Hippocampal formation (tissue), 2 donors: ENCODE data around the gene BMP5.

Source experiments
- DNase-seq, 2 donors: peaks; one replicate each; lab custom pipeline; 2025; lab: John Stamatoyannopoulos, UW

The BMP5 gene

DNA sequence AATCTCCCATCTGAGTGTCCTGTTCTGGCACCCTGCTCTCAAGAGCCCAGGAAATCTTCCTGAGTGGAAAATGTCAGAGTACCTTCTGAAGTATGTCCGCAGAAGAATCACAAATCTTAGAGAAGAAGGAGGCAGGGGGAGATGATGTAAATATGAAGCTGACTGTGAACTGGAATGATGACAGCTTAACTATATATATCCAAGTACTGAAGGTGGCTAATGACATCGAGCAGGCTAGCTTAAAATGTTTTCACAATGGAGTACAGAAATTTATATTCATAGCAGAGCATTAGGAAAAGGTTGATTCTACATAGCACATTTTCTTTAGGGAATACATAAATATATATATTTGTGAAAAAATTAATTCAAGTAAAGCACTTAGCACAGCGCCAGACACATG, 64.3 kb downstream of the BMP5 start:
- DNase-seq, result no peak

DNA sequence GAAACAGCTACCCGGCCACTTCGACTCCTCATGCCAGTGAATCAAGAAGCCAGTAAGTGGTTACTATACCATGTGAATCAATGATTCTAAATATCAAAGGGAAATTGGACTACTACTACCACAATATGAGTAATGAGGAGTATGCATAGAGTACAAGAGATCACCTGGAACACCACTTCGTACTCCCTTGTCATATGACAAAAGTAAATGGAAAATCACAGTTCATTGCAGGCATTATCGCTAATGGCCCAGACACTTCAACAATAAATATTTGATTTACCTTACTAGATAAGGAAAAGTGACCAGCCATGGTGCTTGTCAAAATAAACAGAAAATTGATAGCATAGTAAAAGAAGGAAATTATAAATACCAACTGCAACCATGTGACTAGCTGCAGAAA, 73.1 kb downstream of the BMP5 start:
- no peak for DNase-seq

DNA sequence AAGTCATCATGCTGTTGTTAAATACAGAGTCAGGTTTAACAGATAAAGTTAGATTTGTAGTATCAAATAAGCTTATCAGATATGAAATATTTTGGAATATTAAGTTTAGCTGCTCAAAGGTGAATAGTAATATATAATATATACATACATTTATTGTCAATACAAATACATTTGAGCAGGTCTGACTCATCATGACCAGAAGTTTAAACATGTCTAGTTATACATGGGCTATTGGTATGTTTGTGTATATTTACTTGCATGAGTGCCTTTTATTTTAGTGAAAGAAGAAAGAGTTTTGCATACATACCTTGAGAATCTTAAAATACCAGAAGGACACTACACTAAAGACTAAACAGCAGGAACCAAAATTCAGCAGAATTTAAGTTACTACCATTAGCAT, 76.8 kb downstream of the BMP5 start:
- DNase-seq, result no peak

DNA sequence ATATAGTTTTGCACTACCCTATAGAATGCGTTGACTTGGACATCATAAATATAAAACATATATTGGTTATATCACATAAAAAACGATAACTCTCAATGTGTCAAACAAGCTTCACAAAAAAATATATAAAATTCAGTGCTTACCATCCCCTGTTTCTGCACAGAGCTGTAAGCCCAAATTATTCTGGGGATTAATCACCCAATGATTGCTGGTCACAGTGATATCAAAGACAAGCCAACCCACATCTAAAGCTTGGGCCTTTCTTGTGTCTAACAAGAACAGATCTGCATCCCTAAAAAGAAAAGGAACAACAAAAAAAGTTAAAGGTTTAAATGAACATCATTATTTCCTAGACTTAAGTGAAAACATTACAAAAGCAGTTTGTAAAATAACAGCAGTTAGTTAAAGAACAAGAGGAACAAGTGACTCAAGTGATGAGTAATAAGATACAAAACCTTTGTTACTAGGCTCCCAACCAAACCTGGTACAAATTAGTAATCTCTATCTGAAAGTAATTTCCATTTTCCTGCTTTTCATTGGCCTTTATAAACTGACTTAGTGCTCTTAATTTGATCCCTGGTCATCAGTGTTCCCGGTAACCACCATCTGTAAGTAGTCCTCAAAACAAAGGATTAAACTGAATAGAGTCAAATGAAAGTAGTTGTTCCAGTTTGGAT, 81.1 kb downstream of the BMP5 start:
- no peak for DNase-seq

DNA sequence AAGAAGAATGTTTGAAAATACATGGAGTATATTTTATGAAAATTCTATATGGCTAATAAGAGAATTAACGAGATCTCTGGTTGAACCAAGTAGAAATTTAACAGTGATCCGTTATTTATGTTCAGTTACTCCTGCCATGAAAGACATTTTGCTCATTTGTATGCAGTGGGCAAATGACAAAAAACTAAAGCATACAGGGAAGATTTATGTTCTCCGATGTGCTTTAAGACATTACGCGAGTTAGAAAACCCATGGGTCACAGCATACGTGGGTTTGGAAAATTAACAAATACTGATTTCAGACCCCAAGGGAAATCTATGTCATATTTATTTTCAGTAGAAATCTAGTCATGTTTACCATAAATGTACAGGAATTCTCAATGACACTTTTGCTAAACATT, 90.1 kb downstream of the BMP5 start:
- no peak for DNase-seq

DNA sequence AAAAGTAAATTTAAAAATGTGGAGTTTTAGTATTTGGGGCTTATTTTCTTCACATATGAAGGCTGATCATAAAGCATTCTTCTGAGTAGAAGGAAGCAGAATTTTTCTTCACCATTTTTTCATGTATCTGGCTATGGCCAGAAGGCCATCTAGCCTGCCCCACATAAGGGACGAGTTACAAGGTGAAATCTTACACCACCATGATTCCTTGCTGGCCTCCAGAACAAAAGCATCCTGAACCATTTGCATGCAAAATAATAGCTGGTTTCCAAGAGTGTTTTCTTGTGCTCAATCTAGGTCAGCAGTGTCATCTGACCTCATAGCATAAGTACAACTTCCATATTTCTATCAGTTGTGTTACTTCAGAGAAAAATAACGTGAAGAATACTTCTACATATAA, 93.1 kb downstream of the BMP5 start:
- no peak for DNase-seq

DNA sequence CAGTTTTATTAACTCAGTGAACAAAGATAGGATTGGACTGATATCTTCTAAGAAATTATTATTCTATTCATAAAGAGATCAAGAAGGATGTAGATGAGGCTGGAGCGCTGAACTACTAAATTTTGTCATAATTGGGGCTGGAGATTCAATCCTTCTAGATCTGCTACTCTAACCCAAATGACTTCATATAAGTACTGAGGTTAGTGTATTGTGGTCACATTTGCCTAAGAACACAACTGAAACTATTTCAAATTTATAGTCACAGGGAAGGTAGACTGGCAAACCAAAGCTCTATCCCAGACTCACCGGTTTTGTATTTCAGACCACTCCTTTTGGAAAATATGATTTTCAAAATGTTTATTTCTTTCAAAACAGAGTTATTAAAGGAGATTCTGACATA, 96.7 kb downstream of the BMP5 start:
- DNase-seq, result no peak

DNA sequence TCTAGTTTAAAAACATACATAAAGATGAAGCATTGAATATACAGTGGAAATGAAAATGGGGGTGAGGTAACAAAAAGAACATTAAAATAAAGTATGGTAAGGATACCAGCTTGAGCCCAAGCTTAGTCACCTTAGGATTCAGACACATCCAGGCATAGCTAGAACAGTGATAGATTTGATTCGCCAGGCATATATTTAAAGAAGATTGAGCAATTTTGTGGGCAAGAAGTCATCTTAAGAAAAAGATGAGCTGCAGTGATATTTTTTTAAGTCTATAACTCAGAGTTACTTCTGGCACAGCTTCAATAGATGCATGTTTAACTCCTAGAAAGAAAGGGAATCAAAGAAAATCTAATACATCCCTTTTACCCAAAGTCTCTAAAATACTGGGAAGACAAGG, 97.9 kb downstream of the BMP5 start:
- no peak for DNase-seq

DNA sequence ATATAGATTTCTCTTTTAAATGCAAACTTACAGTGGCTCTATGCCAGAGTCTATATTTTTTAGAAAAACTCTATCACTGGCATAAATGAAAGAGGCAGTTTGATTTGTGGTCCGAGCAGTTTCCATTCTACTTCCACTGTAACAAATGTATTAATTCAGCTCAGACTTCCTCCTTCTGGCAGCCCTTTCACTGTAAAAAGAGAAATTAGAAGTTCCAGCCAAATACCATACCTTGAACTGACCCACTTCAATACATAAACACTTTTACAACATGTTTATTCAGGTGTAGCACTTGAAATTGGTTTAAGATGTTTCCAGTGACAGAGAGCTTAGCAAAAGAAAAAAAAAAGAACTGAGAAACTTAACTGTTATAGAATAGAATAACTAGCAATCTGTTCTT, 99.3 kb downstream of the BMP5 start:
- DNase-seq, result no peak

DNA sequence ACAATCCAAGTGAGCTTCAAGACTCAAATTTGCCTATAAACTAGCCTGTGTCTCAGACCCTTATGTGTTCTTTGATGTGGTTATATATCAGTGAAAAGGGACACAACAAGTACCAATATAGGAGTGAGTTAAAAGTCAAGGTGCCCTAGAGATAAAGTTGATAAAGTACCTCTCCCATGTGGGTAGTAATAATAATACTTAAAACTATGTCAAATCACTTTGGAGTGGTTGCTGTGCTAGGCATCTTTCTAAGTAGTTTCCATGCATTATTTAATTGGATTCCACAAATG, 100.4 kb downstream of the BMP5 start:
- DNase-seq, result no peak

DNA sequence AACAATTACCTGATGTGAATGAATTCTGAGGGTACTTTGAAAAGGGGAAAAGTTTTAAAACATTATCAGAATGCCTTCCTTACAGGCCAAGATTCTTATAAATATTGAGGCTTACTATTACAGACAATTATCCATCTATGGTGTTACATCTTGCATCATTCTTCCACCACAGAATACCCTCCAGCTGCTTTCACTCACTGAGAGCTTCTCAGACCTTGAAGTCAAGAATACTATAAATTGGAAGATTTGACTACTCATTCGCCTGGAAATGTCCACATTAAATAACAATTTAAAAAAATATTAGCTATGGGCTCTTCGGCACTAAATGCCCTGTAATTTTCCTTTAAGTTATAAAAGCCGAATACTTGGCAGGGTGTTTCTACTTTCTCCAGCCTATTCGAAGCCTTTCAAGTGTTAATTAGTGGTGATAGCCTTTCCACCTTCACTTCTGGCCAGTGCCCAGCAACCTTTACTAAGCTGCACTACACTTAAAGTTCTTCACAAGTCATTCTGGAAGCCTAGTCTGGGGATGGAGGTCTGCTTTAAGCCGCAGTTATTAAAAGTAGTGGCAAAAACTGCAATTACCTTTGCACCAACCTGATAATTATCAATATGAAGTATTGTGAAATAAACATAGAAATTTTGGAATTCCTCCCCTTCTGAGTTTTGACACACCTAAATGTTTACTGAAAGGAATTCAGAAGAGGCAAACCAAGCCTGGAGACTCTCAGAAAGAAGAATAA, 100.9 kb downstream of the BMP5 start:
- no peak for DNase-seq

DNA sequence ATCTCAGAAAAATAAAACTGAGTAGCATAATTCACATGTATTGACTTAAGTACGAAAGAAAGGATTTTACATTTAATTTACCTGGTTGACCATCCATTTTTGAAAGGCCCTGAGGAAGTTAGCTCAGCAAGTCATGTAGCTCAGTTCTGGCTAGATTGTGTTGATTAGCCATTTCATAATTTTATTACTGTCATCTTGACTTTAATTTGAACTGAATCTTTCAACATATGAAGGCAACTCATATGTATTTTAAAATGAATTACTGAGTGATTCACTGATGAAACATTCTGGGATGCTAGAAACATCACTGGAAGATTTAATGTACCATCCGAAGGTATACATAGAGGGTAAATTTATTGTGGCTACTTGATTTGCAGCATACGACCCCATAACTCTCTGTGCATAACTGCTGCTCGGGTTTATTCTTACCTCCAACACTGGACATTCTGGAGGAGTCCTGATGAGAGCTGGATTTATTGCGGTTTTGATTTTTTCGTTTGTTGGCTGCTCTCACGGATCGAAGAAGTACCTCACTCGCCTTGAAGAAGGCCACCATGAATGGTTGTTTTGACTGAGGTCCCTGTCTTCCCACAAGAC, 101.7 kb downstream of the BMP5 start:
- DNase-seq, result no peak

DNA sequence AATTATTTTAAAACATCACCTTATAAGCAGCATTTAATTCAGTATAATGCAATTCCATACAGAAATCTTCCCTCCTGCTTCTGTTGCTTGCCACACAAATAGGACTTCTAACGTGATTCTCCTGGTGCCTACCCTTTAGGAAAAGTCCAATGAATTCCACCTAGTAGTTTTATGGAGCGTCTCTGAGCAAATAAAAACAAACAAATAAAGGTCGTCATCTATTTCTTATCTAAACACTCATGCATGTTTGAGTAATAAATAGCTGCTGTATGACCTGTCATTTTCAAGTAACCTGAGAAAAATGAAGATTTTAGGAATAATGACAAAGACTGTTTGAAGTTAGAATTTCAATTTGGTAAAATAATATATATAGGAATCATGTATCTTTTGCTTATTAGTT, 102.7 kb downstream of the BMP5 start:
- DNase-seq, result no peak

DNA sequence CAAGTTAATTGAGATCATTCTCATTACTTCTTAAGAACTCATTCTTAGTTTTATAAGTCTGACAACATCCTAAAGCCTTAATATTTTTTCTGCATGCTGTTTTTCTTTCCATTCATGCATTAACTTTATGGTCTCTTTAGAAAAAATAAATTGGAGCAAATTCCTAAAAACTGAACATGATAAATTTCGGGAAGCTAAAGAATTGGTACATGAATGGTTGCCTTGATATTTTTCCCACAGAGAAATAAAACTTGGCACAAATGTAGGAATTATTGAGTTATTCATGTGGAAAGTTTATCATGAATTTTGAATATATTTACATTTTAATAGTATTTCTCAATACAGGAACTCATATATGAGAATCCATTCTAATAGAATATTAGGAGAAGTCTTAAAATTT, 115.9 kb downstream of the BMP5 start:
- DNase-seq, result no peak

DNA sequence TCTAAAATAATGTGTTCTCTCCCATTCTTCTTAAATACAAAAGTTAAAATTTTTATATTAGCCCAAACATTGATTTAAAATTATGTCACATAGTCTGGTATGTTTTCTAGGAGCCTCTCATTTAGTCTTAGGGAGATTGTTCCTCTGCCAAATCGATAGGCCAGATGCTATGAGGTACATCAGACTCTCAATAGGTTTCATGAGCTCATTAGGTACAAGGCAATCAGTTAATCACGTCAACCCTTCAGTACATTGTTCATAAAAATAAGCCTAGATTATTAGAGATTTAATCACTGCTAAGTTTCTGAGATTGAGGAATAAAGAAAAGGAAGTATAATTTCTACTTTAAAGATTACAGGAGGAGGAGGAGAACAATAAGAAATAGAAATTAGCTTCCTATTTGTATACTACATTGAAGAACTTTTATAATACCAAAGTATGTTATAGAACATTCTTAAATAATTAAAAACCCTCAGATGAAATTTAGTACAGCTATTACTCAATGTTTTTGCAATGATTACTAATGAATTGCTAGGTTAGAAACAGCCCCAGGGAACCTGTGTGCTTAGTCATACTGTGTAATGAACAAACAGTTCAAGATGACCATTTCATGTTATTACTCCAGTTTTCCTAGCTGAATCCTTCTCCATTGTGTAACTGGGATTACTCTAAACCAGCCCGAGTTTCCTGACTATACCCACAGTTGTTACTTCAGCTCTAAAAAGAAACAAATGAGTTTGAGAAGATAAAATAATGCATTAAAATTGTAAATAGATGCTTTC, 117.0 kb downstream of the BMP5 start:
- DNase-seq, result no peak

DNA sequence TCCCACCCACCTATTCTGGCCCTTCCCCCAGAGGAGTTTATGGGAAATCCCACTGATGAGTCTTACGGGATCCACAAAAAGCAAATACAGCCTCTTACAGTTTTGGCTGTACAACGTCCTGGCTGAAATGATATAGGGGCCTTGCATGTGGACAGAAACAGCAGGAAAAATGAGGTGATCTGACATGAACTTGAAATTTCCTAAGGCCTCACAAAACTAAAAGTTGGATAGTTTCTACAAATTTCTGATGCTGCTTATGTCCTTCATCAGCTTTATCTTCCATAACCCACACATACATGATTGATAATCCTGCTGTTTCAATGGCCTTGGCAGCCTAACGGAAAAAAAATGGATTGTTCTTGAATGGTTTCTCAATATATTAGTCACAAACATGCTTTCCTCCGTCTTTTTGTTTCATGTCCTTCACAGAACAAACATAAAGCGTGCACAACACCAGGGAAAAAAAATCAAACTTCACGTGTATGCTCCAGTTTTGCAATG, 118.8 kb downstream of the BMP5 start:
- DNase-seq, result no peak

DNA sequence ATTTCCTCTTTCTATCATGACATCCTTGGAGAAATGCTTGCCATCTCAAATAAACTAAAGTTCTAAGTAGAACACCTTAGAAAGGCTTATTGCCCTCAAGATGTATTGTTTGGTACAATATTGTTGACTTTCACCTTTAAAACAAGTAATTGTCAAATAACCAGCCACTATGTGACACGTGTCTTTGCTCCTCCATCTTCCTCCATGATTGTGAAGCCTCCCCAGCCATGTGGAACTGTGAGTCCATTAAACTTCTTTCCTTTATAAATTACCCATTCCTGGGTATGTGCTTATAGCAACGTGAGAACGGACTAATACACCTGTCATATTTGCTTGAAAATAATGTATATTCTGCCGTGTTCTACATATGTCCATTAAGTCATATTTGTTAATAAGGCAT, 126.5 kb downstream of the BMP5 start:
- no peak for DNase-seq

DNA sequence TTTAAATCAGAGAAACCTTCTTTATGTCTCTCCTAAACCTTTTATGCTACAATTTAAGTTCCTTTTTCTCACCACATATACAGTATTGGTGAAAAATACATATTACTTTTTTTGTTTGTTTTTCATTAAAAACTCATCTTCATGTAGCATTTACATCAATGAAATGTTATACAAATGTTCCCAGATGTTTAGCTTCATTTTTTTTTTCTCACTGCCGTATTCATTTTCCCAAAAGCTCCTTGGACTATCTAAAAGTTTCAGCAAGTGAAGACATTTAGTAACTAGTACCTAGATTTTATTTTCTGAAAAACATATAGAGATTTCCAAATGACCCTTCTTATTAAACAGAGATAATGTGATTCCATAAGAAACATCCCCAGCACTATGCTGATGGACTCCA, 128.9 kb downstream of the BMP5 start:
- DNase-seq, result no peak

DNA sequence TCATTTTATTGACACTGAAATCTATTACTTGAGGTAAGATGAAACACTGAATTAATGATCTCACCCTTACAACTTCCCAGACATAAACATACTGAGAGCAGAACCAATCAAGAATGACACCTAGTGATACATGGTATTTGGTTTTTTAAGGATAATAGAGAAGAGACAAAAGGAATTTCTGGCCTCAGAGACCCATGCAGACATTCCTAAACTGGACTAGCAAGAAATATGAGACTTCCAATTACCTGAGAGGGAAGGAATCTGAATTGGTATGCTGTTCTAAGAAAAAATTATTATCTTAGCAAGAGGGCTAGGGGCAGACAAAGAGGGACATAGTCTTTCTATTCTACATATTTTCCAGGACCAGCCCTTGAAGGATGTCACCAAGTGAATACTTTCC, 141.1 kb downstream of the BMP5 start:
- DNase-seq, result no peak

DNA sequence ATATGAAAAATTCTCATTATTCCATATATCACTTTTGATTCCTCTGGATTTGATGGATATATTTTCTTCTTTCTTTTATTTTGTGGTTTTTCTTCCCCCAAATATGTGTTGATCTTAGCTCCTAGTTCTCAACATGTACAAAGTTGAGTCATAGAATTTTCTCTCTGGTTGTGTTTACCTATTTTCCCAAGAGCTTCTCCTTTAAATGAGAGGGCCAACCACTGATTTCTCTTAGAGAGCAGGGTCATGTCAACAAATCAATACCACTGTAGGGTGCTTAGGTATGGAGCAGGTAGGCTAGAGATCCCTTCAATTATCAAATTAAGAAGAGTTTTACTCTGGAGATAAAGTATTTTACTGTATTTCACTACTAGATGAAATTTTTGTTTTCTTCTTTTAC, 145.7 kb downstream of the BMP5 start:
- DNase-seq, result no peak

DNA sequence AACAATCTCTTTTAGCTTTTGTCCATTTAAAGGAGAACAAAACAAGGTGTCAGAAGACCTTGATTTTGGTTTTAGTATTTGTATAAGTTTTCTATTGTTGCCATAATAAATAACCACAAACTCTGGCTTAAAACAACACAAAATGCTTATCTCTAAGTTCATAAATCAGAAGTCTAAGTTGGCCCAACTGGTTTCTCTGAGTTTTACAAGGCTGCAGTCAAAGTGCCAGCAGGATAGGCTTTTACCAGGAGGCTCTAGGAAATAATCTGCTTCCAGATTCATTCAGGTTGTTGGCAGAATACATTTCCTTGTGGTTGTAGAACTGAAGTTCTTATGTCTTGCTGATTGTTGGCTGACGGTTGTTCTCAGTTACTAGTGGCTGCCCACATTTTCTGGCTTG, 149.2 kb downstream of the BMP5 start:
- DNase-seq, result no peak

DNA sequence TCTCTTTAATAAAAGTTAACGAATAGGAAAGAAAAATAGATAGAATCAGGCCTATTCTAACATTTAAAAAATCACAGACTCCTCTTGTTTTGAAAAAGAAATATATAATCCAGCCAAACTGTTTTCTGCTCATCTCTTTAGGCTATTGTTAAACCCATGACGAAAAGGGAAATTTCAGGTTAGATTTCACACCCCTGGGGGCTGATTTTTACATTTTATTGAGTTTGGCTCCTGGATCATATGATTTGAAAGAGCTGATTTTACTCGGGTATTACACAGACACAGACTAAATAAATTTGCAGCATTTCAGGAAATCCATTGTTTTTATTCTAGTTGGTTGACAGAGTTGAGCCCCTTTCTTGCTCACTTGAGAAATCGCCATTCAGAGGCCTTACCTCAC, 160.6 kb downstream of the BMP5 start:
- no peak for DNase-seq

DNA sequence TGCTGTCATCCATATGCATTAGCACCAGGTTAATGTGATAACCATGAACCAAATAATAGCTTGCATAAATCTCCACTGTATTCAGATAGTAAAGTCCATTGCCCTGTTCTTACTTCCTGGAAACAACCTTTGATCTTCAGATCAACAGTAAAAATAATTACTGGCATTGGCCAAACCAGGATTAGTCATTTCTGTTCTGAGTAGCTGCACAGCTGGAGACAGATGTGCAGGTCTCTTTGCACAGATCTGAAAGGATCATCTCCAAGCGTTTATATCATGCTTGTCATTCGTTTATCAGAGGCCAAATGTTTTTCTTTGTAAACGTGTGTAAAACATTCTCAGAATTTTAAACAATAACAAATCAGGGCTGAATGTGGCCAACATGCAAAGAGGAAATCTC, 162.0 kb downstream of the BMP5 start:
- DNase-seq, result no peak
